GM21367 (cell line): ENCODE data around the gene GAN.

ENCODE experiments used
- ATAC-seq: cut with Tn5 transposase; IDR thresholded peaks from one replicate; pipeline ENCODE4 v1.9.1; 2021; ENCODE audit not compliant: unreplicated experiment

Gene GAN, protein sequence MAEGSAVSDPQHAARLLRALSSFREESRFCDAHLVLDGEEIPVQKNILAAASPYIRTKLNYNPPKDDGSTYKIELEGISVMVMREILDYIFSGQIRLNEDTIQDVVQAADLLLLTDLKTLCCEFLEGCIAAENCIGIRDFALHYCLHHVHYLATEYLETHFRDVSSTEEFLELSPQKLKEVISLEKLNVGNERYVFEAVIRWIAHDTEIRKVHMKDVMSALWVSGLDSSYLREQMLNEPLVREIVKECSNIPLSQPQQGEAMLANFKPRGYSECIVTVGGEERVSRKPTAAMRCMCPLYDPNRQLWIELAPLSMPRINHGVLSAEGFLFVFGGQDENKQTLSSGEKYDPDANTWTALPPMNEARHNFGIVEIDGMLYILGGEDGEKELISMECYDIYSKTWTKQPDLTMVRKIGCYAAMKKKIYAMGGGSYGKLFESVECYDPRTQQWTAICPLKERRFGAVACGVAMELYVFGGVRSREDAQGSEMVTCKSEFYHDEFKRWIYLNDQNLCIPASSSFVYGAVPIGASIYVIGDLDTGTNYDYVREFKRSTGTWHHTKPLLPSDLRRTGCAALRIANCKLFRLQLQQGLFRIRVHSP

DNA sequence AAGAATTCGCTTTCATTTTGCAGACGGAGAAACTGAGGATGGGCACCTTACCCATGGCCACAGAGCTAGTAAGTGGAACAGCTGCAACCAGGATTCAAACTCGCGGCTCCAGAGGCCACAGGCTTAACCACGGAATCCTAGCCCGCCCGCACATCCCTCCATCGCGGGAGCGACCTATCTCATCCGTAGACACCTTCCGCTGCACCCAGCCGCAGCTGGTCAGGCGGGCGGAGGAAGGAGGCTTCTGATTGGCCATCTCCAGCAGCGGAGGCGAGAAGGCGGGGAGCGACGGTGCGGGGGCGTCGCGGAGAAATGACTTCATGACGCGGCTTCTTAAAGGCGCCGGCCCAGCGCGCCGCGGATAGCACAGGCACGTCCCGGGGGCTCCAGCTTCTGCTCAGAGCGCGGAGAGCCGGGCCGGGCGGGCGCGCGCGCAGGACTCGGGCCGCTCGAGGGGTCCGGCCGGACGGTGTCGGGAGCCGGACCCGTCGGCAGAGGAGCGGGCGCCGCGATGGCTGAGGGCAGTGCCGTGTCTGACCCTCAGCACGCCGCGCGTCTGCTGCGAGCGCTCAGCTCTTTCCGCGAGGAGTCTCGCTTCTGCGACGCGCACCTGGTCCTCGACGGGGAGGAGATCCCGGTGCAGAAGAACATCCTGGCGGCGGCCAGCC is at the start of gene GAN:
TSS of gene GAN (plus strand) at position 360 of the 668 bp plus-strand sequence. CDS start at position 512, 152 bp downstream.
- peak; percentile 96 for ATAC-seq

DNA sequence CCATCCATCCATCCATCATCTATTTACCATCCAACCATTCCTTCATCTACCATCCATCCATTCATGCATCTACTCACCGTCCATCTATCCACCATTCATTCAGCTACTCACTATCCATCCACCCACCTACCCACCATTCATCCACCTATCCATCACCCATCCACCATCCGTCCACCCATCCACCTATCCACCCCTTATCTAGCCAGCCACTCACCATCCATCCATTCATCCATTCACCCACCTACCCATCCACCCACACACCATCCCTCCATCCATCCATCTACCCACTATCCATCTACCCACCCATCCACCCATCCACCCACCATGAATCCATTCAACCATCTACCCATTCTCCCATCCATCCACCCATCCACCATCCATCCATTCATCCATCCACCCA is 49.7 kb upstream of the GAN start:
- no peak for ATAC-seq

DNA sequence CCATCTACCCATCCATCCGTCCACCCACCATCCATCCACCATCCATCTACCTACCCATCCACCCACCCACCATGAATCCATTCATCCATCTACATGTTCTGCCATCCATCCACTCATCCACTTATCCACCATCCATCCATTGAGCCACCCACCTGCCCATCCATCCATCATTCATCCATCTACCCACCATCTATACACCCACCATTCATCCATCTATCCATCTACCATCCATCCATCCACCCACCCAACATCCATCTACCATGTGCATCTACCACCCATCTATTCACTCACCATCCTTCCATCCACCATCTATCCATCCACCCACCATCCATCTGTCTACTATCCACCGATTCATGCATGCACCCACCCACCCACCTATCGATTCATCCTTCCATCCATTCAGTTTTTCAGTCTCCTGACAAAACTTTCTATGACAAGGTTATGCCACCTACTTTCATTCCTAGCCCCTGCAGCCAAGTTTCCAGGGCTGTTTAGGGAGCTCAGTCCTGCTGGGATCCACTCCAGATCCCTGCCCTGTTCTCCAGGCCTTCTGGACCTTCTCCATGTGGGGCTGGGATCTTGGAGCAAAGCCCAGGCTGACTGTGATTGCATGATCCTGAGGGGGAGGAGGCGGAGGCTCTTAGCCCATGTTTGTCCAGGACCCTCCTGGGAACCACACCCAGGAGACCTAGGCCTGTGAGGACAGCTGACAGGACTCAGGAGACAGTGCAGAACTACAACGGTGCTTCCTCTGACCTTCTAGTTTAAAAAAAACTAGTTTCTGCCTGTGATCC is 48.9 kb upstream of the GAN start:
- no peak for ATAC-seq

DNA sequence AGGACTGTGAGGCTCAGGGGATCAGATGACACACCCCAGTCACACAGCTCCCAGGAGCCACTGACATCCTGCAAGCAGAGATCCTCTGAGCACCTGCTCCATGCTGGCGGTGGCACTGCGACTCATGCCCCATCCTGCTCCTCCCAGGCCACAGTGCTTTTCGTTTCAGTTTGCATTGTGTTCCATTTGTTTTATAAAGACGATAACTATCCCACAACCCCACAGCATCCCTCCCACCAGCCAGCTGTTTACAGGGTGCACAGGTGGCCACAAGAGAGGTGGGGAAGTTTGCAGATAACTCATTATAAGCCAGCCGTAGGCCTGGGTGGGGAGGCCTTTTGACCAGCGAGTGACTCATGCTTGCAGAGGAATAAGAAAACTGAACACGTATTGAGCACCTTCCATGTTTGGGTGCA is 48.1 kb upstream of the GAN start:
- ATAC-seq = no peak

DNA sequence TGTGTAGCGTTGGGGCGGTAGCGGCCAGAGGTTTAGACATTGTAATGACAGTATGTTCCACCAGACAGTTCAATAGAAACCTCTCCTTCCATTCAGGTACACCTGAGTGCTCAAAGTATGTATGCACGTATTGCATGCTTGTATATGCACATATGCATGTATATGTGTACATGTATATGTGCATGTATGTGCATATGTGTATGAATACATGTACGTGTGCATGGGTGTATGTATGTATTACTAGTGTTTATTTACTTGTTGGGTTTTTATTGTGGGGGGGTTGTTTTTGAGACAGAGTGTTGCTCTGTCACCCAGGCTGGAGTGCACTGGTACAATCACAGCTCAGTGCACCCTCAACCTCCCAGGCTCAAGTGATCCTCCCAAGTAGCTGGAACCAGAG is 46.3 kb upstream of the GAN start:
- ATAC-seq = no peak

DNA sequence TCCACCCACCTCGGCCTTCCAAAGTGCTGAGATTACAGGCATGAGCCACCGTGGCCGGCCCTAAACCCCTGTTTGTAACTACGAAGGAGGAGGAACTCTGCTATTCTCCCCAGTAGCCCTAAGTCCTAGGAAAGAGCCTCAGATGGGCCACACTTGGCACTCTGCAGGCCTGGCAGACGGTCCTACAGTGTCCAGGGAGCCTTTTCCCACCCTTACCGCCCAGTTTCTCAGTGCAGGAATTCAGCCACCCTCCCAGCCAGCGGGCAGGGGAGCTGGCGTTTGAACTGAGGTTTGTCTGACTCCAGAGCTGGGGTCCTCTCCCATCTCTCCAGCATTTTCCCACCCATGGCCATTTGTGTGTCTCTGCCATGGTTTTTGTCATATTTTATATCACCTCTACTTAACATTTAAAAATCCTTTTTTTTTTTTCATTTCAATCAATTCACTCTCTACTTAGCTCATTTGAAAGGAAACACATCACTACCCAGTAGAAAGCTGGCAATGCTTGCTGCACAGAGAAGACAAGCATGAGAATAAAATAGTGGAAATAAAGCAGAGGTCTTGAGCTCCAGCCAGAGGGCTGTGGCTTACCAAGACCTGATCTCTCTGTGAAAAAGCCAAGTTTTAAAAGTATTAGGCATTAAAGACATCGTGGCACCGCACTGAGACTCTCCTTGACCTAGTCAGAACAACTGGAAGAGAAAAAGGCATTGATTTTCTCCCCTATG is 41.4 kb upstream of the GAN start:
- no peak for ATAC-seq

DNA sequence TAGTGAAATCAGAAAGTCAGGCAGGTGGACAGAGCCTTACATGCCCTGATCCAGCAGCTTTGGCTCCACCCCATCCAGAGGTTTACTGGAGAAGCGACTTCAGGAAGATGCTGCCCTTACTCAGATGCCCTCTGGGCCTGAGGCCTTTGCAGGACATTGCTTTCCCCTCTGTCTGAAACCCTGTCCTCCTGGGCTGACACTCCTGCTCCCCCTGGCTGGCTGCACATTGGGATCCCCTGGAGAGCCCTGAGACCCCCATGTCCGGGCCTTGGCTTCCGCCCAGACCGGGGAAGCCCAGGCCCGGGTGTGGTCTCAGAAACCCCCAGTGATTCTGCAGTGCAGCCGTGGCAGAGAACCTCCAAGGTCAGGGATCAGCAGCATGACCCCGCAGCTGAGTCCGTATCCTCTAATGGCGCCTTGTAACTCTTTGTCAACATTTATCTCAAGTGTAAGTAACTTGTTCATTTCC is 39.7 kb upstream of the GAN start:
- ATAC-seq = no peak

DNA sequence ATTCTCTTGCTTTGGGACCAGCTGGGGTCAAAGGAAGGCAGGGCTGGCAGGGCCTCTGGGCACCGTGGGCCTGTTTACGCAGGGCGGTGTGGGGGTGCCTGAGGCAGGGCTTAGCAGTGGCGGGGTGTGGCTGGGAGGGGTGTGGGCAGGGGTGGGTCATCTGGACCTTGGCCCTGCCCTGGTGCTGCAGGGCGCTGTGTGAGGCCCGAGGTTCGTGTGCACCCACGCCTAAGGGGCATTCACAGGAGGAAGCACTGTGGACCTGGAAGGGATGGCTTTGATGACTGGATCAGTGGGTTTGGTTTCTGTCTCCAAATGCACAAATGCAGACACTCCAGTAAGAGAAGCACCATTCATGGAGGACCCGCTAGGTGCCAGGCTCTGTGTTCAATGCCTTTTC is 39.0 kb upstream of the GAN start:
- ATAC-seq = no peak

DNA sequence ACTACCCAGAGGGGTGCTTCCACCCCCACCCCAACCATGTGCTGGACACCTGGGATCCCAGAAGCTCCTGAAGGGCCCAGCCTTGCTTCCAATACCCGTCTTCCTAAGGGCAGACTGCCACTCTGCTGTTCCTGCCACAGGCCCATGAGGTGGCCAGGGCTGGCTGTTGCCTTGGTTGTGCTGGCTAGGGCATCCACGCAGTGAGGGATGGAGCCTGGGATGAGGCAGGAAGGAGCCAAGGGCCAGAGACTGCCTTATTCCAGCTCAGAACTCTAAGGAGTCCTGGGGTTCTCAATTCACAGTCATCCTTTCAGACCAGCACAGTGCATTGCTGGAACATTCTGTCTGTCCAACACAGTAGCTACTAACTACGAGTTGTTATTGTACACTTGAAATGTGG is 38.4 kb upstream of the GAN start:
- no peak for ATAC-seq

DNA sequence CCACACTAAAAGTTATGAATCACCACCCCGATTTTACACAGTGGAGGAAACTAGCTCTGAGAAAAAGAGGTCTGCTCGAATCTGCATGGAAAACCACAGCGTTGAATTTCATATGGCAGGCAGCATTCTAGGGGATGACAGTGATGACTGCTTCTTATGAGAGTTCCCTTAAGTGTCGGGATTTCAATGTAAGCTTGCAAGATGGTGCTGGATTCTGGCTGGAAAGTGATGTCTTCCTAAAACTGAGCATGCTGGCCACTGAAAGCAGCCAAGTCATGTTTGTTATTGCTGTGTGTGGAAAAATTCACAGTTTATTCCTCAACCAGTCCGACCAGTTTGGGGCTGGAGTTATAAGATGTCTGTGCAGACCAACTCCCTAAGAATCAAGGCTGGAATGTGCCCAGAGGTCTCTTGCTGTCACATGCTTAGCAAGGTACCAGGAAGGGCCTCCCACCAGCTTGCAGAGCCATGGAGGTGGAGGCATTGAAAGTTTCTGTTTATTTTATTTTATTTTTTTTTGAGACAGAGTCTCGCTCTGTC is 37.2 kb upstream of the GAN start:
- ATAC-seq = no peak

DNA sequence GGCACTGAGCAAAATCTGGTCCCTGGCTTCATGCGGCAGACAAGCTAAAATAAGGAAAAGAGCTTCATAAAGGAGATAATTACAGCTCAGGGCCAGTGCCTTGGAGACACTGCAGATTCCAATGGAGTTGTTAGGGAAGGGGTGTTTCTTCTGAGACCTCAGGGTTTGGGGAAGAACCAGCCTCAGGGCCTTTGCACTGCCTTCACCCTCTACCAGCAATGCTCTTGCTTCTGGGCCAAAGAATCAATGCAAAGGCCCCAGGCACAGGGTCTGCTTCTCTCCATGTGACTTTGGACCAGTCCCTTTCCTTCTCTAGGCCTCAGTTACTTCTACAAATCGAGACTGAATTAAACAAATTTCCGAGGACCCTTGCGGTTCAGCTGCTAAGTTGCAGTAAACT is 36.2 kb upstream of the GAN start:
- ATAC-seq = no peak

DNA sequence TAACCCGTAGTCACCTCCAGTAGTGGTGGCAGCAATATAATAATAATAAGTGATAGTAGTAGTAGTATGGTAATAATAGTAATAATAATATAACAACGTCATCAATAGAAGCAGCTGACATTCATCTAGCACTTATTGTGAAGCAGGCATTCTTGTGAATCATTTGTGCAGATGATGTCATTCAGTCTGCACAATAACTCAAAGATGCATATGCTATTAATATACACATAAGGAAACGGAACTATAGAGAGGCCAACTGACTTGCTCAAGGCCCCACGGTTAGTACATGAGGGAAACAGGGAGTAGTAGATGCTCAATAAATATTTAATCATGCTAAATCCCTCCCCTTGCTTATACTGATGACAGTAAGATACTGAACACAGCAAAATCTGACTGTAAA is 35.4 kb upstream of the GAN start:
- ATAC-seq = no peak

DNA sequence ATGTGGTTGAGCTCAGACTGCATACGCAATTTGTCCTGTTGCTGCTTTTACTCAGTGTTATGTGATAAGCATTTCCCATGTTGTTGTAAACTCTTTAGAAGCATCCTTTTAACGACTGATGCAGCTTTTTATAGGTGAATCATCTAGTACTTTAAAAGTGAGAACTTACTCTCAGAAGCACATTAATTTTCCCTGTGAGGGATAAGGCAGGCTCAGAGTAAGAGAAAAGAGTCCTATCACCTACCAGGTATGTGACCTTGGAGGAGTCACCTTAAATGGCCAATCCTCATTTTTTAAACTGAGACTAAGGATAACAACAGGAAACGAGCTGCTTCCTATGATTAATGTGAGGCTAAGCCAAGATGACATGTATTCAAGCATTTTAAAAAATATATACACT is 34.4 kb upstream of the GAN start:
- ATAC-seq = no peak

DNA sequence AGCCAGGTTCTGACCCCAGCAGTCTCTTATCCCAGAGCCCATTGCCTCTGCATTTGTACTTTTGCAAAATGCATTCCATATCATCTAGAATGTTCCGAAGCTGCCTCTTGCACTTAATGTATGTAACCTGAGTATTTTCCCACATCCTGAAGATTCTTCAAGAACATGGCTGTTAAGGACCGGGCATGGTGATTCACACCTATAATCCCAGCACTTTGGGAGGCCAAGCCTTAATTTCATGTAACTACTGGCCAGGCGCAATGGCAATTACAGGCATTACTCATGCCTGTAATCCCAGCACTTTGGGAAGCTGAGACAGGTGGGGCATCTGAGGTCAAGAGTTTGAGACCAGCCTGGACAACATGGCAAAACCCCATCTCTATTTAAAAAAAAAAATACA is 31.7 kb upstream of the GAN start:
- ATAC-seq = no peak

DNA sequence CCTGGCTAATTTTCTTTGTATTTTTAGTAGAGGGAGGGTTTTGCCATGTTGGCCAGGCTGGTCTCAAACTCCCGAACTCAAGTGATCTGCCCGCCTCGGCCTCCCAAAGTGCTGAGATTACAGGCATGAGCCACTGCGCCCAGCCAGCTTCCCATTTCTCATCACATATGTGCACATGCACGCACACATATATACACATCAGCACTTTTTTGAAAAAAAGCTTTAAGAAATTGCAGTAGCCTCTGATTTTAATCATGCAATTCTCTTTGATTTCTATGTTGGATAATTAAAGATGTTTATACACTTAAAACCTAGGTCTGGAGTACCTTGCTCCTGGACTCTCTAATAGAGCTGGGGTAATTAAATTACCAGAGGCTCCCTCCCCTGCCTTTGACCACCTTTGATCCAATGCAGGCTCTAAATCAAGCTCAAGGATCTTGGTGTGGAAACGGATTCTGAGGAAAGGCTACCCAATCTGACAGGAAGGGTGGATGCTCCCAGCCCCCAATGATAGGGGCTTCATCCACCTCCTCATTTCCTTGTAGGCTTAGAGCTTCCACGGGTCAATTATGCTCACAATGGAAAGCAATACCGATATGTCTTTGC is 29.7 kb upstream of the GAN start:
- ATAC-seq = no peak

DNA sequence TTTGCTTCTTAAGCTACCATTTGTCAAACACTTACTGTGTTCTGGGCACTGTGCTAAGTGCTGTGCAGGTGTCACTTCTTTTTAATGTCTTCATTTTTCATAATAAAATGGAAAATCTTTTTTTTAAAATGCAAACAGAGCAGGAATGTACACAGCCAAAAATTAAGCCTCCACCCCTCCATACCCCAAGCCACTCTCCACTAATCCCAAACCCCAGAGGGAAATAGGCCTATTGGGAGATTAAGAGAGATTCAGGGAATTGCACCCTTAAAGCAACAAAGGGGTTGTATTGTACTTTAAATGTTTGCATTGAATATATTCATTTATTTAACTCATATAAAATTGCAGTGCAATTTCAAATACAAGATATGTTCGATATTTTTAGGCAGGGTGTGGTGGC is 28.6 kb upstream of the GAN start:
- no peak for ATAC-seq

DNA sequence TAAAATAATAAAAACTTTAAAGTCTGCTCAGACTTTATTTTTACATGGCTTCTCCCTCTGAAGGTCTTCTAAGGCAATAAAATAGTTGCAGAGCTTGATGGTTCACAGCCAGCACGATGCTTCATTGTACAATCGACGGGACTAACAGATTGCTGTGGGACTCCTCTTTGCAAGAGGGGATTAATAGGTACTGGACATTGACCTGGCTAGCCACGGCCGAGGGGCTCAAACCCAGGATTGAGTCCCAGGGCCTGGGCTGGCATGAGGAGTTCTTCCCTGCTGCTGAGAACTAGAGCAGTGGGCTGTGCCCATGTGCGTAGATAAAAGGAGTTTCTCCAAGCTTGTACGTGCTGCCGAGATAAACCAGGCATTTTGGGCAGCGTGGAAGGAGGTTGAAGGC is 23.6 kb upstream of the GAN start:
- no peak for ATAC-seq

DNA sequence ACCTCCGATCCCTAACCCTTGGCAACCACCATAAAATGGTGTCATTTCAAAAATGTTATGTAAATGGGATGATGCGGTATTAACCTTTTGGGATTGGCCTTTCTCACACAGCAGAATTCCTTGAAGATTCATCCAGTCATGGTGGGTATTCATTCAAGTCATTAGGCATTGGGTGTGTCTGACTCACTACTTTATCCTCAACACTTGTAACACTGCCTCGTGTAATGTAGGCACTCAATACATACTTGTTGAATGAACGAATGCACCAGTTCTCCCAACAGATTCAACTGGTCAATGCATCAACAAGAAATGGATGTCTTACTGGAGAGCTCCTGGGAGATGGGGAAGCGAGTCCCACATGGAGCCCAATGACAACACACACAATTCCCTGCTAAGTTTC is 21.8 kb upstream of the GAN start:
- ATAC-seq = no peak

DNA sequence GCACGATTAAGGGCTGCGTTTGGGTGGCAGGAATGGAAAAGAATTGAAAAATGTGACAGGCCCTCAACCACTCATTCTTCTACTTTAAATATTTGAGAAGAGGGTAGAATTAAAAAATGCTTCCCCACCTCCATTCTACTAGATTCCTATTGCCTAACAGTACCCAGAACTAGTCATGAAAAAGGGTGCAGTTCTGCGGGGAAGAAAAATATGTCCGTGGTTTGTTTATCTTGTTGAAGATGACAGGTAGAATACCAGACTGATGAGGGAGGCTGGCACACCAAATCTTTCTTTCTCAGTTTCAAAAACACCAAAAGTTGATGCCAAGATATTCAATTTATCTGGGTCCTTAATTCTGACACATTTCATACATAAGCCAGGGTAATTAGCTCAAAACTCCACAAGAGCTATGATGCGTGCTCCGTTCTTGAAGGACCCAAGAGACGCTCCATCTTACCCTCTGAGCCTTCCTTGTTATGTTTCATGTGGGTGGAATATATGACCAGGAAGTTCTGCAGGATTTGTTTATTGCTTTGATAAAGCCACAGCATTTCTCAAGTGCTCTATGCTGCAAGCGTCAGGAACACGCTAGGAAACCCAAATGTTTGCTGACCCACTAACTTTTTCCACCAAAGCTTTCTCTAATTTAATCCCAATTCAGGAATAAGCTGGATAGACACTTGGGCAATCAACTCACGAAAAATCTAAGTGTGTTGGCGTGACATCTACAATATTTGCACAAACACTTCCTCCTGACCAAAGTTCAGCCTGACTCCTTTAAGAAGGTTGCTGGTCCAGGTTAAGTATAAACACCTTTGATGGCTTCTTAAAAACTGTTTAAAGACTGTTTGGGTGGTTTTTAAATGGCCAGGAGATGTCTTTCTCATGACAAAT is 20.6 kb upstream of the GAN start:
- no peak for ATAC-seq
